ENCODE results near the gene RIGI. TPM values are rescaled to one million over a fixed set of nuclear protein-coding genes. Genes with fewer than 3 reads are reported as not detected.

The RIGI gene
- total and polyA plus RNA-seq, 10 of the 15 experiments (the other 5 are each of a cell fraction or from before 2014, with no cell fraction given), result 5.3 to 15.2 (median 9.1) TPM

DNA sequence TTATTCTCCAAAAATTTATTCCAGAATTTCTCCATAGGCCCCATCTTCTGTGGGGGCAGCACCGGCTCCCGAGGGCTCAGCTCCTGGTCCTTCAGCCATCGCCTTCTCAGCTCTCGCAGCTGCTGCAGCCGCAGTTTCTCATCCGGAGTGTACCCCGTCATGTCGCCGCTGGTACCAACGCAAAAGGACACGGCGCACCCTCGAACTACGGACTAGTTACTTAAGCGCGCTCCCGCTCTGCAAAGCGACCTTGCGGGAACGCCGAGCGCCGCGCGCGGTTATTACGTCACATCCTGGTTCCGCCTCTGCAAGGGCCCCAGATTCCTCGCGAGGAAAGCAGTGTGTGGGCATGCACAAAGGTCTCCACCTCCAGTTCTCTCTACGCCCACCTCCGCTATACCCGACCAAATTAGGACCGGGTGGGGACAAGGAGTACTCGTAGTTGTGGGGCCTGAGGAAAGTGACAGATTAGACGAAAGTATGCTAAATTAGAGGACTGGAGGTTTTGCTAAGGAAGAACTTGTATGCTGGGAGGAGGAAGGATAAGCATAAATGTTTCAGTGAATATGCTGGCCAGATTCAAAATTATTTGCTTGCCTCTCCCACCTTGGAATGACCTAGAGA lies 47.0 kb upstream of the RIGI start, which contains the start of gene NDUFB6:
Gene NDUFB6, minus strand, starts transcription at position 260 of the 624 bp plus-strand sequence. Its CDS starts 99 bp downstream, at position 161.
- intact Hi-C loops (cut with micrococcal nuclease; ENCODE audit: unreplicated experiment), result loop anchor here (1.0 to 5.0 kb wide), 5 partner anchors 21 to 428 kb away; partner anchors contain the start of genes APTX, SMIM27 and TOPORS
- ChIA-PET SMC1A (ENCODE audit: uncharacterized antibody, unreplicated experiment) (interaction anchor here (1.0 to 4.0 kb wide), 11 partner anchors 8 to 195 kb away, joined by 3 to 100 read pairs (median 11); partner anchors contain the start of genes ACO1 and RIGI), POLR2A (interaction anchor here (0.7 to 2.1 kb wide), 4 partner anchors 22 to 194 kb away, joined by 3 to 12 read pairs (median 6); partner anchors contain the start of genes SMIM27 and TOPORS), RAD21 (ENCODE audit: unreplicated experiment) (interaction anchor here (1.1 to 12.1 kb wide), 10 partner anchors 9 to 196 kb away, joined by 3 to 368 read pairs (median 8); partner anchors contain the start of genes RIGI, SMIM27 and TOPORS), CTCF (interaction anchor here (0.7 to 4.2 kb wide), 17 partner anchors 9 to 396 kb away, joined by 3 to 182 read pairs (median 11); partner anchors contain the start of genes ACO1, RIGI, SMIM27 and TOPORS)
- H3K27ac ChIP-seq (ENCODE audit: control insufficient read depth, insufficient read depth), result peak within 1 kb of the TSS; percentile 78
- DNase-seq (ENCODE audit: low read depth, low spot score) (peak; percentile 81), FAIRE-seq (peak; percentile 97), ATAC-seq (peak; percentile 93)
- no TSS peak for BruUV-seq (replicated peaks)
- H2AFZ ChIP-seq (ENCODE audit: control insufficient read depth, low read depth, low read length), result peak within 1 kb of the TSS; percentile 95
- in situ Hi-C loops (cut with MboI), result no loop called here
- H3K27me3 ChIP-seq (replicated peaks in 1 of 2; ENCODE audit: control insufficient read depth in 2 of 2, insufficient read depth in 2 of 2, low read length in 1 of 2), result no peaks in the 10 kb centered on the region
- H3K9ac ChIP-seq (ENCODE audit: control insufficient read depth, insufficient read depth, low read length), result peak within 1 kb of the TSS; percentile 88
- H3K4me3 ChIP-seq, result peak within 1 kb of the TSS; percentile 85
- H3K79me2 ChIP-seq (ENCODE audit: control insufficient read depth, insufficient read depth, low read length), result peaks cover 32% of the 10 kb centered on the region
- WGBS (ENCODE audit: insufficient coverage, insufficient replicate concordance, low lambda C conversion rate, missing lambda C conversion rate), result 1% methylated on average over 36 of the region's 36 CpGs
- peaks cover 4% of the 10 kb centered on the region; the same call in 1 of the 2 replicates for H3K4me1 ChIP-seq (ENCODE audit: control insufficient read depth, insufficient read depth, low read length)
- H4K20me1 ChIP-seq (ENCODE audit: control insufficient read depth, insufficient read depth), result no peaks in the 10 kb centered on the region
- peak within 1 kb of the TSS; percentile 96 for H3K4me2 ChIP-seq (ENCODE audit: control insufficient read depth, insufficient read depth)
- no peaks in the 10 kb centered on the region for H3K9me3 ChIP-seq (replicated peaks; ENCODE audit: control insufficient read depth, insufficient read depth, low read length)
- no peaks in the 10 kb centered on the region; a peak in 1 of 4 replicates for H3K36me3 ChIP-seq (ENCODE audit: control insufficient read depth in 2 of 2, insufficient read depth in 2 of 2, low read length in 1 of 2)
- TF ChIP-seq FOXK2 (IDR thresholded peaks at IDR 0.05) (no peak), JUNB (IDR thresholded peaks at IDR 0.05) (no peak), YY1 (IDR thresholded peaks at IDR 0.05; ENCODE audit: low read depth, low read length) (peak; percentile 60), SIN3A (IDR thresholded peaks at IDR 0.05; ENCODE audit: low read depth, low read length) (peak; percentile 92; the same call in 1 of the 2 replicates), FOXM1 (IDR thresholded peaks at IDR 0.05; ENCODE audit: low read depth, low read length) (0 out of 2 replicates have a peak, but pooled peaks have one; percentile 18), TCF3 (IDR thresholded peaks at IDR 0.05; ENCODE audit: borderline replicate concordance, insufficient read depth, low read depth, low read length) (peak; percentile 55; the same call in 1 of the 2 replicates), NR2C1 (IDR thresholded peaks at IDR 0.05) (peak; percentile 59; the same call in 1 of the 2 replicates), TCF12 (IDR thresholded peaks at IDR 0.05; ENCODE audit: low read depth, low read length) (no peak), POLR2AphosphoS2 (IDR thresholded peaks at IDR 0.05; ENCODE audit: low read depth, low read length) (peak; percentile 93), ZNF384 (IDR thresholded peaks at IDR 0.05; ENCODE audit: borderline replicate concordance, low read depth, low read length) (no peak), POU2F2 (IDR thresholded peaks at IDR 0.05; ENCODE audit: borderline replicate concordance, low read depth, low read length) (no peak), NR2C2 (IDR thresholded peaks at IDR 0.05; ENCODE audit: borderline replicate concordance, control insufficient read depth, insufficient read length, low read depth) (no peak), RB1 (IDR thresholded peaks at IDR 0.05; ENCODE audit: borderline replicate concordance) (peak; percentile 86), CREB1 (IDR thresholded peaks at IDR 0.05; ENCODE audit: low read depth) (peak; percentile 99), TCF7 (IDR thresholded peaks at IDR 0.05; ENCODE audit: borderline replicate concordance) (no peak), CHD2 (IDR thresholded peaks at IDR 0.05; ENCODE audit: borderline replicate concordance, low read depth, low read length) (peak; percentile 96), NBN (IDR thresholded peaks at IDR 0.05) (peak; percentile 94), ZNF24 (IDR thresholded peaks at IDR 0.05) (no peak)
- TF ChIP-seq, protein P1, sequence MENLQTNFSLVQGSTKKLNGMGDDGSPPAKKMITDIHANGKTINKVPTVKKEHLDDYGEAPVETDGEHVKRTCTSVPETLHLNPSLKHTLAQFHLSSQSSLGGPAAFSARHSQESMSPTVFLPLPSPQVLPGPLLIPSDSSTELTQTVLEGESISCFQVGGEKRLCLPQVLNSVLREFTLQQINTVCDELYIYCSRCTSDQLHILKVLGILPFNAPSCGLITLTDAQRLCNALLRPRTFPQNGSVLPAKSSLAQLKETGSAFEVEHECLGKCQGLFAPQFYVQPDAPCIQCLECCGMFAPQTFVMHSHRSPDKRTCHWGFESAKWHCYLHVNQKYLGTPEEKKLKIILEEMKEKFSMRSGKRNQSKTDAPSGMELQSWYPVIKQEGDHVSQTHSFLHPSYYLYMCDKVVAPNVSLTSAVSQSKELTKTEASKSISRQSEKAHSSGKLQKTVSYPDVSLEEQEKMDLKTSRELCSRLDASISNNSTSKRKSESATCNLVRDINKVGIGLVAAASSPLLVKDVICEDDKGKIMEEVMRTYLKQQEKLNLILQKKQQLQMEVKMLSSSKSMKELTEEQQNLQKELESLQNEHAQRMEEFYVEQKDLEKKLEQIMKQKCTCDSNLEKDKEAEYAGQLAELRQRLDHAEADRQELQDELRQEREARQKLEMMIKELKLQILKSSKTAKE (IDR thresholded peaks at IDR 0.05; ENCODE audit: low read depth, poor library complexity, severe bottlenecking), result peak; percentile 30
- TF ChIP-seq, protein P2, sequence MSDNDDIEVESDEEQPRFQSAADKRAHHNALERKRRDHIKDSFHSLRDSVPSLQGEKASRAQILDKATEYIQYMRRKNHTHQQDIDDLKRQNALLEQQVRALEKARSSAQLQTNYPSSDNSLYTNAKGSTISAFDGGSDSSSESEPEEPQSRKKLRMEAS (IDR thresholded peaks at IDR 0.05; ENCODE audit: low read depth, low read length), result 0 out of 2 replicates have a peak, but pooled peaks have one; percentile 60
- TF ChIP-seq, protein P3, sequence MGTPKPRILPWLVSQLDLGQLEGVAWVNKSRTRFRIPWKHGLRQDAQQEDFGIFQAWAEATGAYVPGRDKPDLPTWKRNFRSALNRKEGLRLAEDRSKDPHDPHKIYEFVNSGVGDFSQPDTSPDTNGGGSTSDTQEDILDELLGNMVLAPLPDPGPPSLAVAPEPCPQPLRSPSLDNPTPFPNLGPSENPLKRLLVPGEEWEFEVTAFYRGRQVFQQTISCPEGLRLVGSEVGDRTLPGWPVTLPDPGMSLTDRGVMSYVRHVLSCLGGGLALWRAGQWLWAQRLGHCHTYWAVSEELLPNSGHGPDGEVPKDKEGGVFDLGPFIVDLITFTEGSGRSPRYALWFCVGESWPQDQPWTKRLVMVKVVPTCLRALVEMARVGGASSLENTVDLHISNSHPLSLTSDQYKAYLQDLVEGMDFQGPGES (IDR thresholded peaks at IDR 0.05), result no peak

Measured in GM12878 (cell line).